NCI-H2196 (cell line): ENCODE measurements around the gene SPACA4.
A peak's percentile ranks its signal among the peaks of the same experiment; 100 is the strongest.
"Not testable (repeated sequence)": the region's sequence is repeated elsewhere in the genome, so short reads cannot be mapped to it uniquely, and the experiment has no call there.

Experiments
- DNase-seq: peaks from one replicate; lab custom pipeline; 2025; ENCODE audit not compliant: unreplicated experiment; lab: John Stamatoyannopoulos, UW

SPACA4 gene, protein sequence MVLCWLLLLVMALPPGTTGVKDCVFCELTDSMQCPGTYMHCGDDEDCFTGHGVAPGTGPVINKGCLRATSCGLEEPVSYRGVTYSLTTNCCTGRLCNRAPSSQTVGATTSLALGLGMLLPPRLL

GRCh38 chr19:48606463-48607358 lies at the start of gene SPACA4:
Gene SPACA4 (plus strand): TSS chr19:48606742. CDS start chr19:48606979, 237 bp downstream.
- no peak for DNase-seq

DNA sequence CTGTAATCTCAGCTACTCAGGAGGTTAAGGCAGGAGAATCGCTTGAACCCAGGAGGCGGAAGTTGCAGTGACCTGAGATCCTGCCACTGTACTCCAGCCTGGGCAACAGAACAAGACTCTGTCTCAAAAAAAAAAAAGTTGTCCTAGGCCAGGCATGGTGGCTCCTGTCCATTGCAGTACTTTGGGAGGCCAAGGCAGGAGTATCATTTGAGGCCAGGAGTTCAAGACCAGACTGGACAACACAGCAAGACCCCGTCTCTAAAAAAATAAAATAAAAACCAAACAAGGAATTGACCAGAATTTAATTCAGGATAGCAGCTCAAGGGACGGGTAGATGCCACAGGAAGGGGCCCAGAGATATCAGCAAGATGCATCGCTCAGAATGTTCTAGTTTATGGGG lies 49.7 kb upstream of the SPACA4 start:
- no peak for DNase-seq

DNA sequence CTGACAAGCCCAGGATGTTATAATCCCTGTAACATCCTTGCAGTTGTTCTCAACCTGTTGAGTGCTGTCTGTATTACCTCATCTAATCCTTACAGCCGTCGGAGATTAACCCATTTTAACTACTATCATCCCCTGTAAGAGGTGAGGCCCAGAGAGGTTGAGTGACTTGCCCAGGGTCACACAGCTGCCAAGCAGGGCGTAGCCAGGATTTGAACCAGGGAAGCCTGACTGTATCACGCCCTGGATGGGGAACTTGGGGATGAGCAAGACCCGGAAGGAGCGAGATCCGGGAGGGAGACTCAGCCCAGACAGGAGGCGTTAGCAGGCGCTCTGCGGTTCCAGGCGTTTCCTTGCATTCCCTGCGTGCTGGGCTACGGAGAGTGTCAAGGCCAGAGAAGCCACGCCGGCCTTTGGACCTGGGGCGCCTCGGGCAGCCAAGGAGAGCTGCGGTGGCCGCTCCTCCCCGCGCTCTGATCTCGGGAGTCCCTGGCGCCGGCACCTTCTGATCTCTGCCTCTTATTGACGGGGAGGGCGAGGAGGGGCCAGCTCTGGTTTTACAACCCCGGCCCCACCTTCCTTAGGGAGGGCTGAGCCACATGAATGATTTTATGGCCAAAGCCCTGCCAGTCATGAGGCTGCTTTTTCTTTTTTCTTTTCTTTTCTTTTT lies 48.4 kb upstream of the SPACA4 start:
- DNase-seq = no peak

- DNase-seq = no peak
These were observed 46.4 kb upstream of the SPACA4 start for GRCh38 chr19:48560095-48560530.

DNA sequence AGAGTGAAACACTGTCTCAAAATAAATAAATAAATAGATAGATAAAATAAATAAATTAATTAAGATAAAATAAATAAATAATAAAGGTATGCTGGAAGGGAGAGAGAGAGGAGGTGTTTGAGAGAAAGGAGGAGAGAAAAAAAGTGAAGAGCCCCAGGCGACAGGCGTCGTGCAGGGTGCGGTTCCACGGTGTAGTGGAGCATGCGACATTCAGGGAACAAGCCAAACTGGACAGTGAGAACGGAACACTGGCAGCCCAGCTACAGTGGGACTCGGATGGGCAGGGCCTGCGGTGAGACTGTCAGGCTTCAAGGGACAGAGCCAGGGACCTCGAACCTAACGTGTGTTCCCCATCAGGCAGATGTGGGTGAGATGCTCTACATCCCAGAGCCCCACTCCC lies 45.1 kb upstream of the SPACA4 start:
- no peak for DNase-seq

DNA sequence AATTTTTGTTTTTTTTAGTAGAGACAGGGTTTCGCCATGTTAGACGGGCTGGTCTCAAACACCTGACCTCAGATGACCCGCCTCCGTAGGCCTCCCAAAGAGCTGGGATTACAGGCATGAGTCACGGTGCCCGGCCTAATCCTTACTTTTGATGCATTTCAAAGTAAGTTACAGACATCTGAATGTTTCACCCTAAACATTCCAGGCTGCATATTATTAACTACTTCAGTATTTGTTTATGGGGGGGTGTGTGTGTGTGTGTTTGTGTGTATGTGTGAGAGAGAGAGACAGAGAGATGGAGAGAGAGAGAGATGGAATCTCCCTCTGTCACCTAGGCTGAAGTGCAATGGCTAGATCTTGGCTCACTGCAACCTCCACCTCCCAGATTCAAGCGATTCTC lies 41.5 kb upstream of the SPACA4 start:
- DNase-seq = no peak

DNA sequence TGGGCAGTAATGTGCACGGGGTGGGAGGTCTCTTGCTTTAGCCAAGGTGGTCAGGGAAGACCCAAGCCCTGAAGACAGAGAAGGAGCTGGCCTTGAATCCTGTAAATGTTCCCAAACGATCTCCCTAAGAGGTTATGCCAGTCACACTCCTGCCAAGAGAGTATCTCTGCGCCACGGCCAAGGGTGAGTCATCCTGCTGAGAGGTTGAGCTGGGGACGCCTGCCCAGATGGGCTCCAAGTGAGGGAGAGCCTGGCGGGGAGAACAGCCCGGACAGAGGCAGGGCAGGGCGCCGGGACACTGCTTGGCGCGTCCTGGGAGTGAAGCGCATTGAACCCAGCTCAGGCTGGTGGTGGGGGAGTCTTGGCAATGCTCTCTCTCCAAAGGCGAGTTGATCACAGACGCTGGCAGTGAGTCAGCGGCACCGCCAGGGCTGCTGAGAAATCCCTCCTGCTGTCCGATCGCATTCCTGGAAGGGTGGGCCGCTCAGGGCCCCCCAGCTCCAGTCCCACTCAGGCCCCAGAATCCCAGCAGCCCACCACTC lies 38.1 kb upstream of the SPACA4 start:
- DNase-seq = peak; percentile 85

DNA sequence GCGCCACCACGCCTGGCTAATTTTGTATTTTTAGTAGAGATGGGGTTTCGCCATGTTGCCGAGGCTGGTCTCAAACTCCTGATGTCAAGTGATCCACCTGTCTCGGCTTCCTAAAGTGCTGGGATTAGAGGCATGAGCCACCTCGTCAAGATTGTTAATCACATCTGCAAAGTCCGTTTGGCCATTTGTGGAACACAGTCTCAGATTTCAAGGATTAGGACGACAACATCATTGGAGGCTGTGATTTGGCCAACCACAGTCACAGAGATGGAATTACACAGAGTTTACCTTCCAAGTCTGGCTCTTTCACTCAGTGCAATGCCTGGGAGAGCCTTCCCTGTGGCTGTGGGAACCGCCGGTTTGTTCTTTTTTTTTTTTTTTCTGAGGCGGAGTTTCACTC lies 36.7 kb upstream of the SPACA4 start:
- DNase-seq = peak; percentile 52

DNA sequence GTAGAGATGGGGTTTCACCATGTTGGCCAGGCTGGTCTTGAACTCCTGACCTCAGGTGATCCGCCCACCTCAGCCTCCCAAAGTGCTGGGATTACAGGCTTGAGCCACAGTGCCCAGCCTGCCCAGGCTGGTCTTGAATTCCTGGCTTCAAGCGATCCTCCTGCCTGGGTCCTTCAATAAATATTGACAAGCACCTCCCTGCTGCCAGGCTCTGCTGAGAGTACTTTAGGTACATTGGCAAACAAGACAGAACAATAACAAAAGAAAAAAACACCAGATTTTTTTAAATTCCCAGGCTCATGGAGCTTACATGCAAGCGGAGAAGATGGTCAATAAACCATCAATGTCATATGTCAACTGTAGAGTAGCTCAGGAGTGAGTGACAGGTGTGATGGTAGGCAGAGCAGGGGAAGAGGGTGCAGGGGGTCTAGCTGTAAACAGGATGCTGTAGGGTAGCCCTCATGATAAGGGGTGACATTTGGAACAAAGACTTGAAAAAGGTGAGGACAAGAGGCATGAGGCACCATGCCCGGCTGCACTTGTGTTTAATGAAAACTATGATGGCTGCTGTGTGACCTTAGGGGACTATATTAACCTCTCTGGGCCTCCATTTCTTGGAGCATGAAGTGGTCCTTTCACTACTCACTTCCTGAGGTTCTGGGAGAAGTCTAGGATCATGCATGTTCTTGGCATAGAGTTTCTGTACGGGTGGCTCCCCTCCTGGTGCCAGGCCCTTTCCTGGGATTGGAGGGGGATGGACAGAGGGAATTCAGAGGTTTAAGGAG lies 35.0 kb upstream of the SPACA4 start:
- DNase-seq = peak; percentile 54

DNA sequence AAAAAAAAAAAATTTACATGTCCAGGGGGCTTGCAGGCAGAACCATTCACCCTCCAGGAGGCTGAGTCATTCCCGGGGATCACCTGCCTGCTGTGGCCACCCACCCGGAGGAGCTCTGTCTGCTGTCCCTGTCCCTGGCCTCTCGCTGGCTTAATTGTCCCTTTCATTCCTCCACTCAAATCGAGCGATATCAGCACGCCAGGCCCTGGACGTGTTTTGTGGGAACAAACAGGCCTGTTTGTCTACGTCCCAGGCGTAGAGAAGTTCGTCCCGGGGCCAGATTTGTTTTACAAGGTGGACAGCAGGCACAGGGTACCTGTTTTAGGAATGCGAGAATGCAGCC lies 33.4 kb upstream of the SPACA4 start:
- DNase-seq = no peak

DNA sequence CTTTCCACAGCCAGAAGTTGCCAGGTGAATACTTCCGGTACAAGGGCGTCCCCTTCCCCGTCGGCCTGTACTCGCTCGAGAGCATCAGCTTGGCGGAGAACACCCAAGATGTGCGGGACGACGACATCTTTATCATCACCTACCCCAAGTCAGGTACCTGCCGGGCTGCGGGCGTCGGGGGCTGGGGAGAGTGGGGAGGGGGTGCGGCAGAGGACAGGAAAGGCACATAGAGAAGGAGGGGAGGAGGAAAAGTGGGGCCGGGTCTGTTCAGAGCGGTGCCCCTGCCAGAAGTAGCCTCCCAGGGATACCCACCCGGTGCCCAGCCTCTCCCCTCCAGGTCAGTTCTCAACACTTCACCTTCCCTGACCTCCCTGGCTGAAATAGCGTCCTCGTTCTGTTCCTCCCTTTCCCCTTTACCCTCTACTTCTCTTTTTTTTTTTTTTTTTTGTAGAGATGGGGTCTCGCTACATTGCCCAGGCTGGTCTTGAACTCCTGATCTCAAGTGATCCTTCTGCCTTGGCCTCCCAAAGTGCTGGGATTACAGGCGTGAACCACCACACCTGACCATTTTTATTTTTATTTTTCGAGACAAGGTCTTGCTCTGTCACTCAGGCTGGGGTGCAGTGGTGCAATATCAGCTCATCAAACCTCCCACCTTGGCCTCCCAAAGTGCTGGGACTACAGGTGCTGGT lies 30.5 kb upstream of the SPACA4 start:
- DNase-seq = no peak

DNA sequence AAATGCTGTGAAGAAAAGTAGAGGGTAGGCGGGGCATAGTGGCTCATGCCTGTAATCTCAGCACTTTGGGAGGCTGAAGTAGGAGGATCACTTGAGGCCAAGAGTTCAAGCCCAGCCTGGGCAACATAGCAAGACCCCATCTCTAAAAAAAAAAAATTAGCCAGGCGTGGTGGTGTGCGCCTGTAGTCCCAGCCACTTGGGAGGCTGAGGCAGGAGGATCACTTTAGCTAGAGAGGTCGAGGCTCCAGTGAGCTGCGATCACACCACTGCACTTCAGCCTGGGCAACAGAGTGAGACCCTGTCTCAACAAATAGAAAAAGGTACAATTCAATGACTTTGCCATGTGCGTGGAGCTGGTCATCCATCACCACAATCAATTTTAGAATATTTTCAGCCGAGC lies 28.6 kb upstream of the SPACA4 start:
- DNase-seq = not testable (repeated sequence)

DNA sequence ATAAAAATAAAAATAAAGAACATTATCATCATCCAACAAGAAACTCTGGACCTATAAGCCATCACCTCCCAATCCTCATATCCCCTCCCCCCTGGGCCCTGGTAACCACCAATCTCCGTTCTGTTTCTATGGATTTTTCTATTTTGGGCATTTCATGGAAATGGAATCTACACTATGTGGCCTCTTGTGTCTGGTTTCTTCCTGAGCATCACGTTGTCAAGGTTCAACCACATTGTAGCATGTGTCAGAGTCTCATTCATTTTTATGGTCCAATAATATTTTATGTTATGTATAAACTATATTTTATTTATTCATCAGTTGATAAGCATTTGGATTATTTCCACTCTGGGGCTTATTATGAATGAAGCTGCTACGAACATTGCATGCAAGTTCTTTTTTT lies 27.7 kb upstream of the SPACA4 start:
- no peak for DNase-seq

DNA sequence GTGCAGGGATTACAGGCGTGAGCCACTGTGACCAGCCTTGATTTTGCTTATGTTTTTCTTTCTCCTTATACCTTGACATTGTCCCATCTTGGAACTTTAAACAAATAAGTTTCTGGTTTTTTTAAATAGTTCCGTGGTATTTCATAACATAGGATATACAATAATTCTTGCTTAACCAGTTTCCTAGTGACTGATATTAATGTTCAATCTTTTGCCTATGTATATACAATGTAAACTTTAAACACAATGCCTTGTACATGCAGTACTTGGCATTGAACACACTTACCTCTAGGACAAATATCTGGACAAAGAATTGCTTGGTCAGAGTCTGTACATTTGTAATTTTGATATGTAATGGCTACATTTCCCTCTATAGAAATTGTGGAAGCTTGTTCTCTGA lies 24.4 kb upstream of the SPACA4 start:
- no peak for DNase-seq

DNA sequence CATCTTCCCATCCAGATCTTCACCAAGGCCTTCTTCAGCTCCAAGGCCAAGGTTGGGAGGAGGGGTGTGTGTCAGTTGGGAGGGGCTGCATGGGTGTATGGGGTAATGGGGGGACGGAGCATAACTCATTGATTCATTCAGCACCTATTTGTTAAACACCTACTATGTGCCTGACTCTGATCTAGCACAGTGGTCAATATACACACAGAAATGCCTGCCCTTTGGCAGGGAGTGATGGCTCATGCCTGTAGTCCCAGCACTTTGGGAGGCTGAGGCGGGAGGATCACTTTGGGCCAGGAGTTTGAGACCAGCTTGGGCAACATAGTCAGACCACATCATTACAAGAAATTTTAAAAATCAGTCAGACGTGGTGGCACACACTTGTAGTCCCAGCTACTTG lies 19.2 kb upstream of the SPACA4 start:
- no peak for DNase-seq

DNA sequence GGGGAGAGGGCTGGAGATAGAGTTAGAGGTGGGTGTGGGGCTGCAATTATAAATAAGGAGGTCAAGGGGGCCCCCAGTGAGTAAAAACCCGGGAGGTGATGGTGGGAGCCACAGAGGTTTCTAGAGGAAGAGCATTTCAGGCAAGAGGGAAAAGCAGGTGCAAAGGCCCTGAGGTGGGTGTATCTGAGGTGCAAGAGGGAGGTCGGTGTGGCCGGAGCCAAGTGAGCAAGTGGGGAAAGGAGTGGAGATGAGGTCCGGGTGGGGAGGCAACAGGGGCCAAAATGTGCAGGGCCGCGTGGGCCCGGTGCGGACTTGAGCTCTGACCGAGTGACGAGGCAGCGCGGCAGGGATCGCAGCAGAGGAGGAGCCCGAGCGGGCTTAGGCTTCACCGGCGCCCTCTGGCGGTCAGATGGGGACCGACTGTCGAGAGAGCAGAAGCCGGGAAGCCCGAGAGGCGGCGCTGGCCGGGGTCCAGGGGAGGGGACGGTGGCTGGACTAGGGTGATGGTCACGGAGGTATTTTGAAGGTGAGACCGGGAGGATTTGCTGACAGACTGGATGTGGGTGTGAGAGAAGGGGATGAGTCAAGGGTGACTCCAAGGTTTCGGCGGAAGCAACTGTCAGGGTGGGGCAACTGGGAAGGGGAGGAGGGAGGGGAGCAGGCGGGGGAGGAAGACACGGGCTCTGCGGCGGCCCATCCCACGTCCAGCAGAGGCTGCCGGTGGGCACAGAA lies 17.7 kb upstream of the SPACA4 start:
- DNase-seq = peak; percentile 95

- DNase-seq = no peak
These were observed 15.5 kb upstream of the SPACA4 start for GRCh38 chr19:48591021-48591420.

GRCh38 chr19:48595171-48595570 lies 11.4 kb upstream of the SPACA4 start:
- DNase-seq = no peak

GRCh38 chr19:48595833-48596232 lies 10.7 kb upstream of the SPACA4 start:
- DNase-seq = no peak

GRCh38 chr19:48596237-48596636 lies 10.3 kb upstream of the SPACA4 start:
- no peak for DNase-seq
